MG63 (cell line): ENCODE measurements around the gene N4BP2. TPM values are rescaled to one million over a fixed set of nuclear protein-coding genes. Genes with fewer than 3 reads are reported as not detected.

Experiments used
- DNase-seq: peaks from one replicate; pipeline ENCODE4 v3.0.0-alpha.2; 2020
- H3K27me3 ChIP-seq: fragments of 250-450 bp; sonication (Bioruptor Pico); 2 replicates; pipeline ENCODE4 v1.5.1; 2020; ENCODE audit warnings: mild to moderate bottlenecking, moderate library complexity
- H3K36me3 ChIP-seq: fragments of 250-450 bp; sonication (Bioruptor Pico); 2 replicates; pipeline ENCODE4 v1.5.1; 2020; ENCODE audit warnings: mild to moderate bottlenecking, moderate library complexity
- H3K4me3 ChIP-seq: fragments of 250-450 bp; sonication (Bioruptor Pico); 2 replicates; pipeline ENCODE4 v1.5.1; 2020; ENCODE audit warnings: mild to moderate bottlenecking, moderate library complexity
- H3K9me3 ChIP-seq: fragments of 250-450 bp; sonication (Bioruptor Pico); 2 replicates; pipeline ENCODE4 v1.5.1; 2020; ENCODE audit warnings: mild to moderate bottlenecking, moderate library complexity
- total RNA-seq: library from RNA; depleted of rRNA; stranded (reverse); fragments of >200 nt; shearing (Covaris generic); gene quantifications from 2 replicates; pipeline ENCODE4 v1.2.3, GENCODE V29; 2014; ENCODE audit warnings: low replicate concordance

N4BP2 gene
- total RNA-seq, 1 experiment from 2014 or later, result 1.5 TPM

GRCh38 chr4:40194602-40195161 is 138.0 kb downstream of the N4BP2 start:
- no peaks in the 10 kb centered on the region for H3K9me3 ChIP-seq
- no peaks in the 10 kb centered on the region for H3K27me3 ChIP-seq
- no peaks in the 10 kb centered on the region for H3K36me3 ChIP-seq
- no peak overlapping the region for H3K4me3 ChIP-seq
- DNase-seq, result no peak

GRCh38 chr4:40195182-40196177 is 138.8 kb downstream of the N4BP2 start:
- no peak for DNase-seq
- Histone ChIP-seq H3K36me3 (no peaks in the 10 kb centered on the region), H3K9me3 (no peaks in the 10 kb centered on the region), H3K4me3 (no peak overlapping the region), H3K27me3 (no peaks in the 10 kb centered on the region)

- no peaks in the 10 kb centered on the region for H3K27me3 ChIP-seq
Measured at GRCh38 chr4:40196272-40196671, 139.6 kb downstream of the N4BP2 start.

GRCh38 chr4:40196724-40197281 is 140.2 kb downstream of the N4BP2 start, which contains the start of gene RHOH:
RHOH (plus strand) TSS chr4:40197031; CDS start chr4:40243387, 46,356 bp downstream.
- no peaks in the 10 kb centered on the region for H3K36me3 ChIP-seq
- no peak within 1 kb of the TSS for H3K4me3 ChIP-seq
- no peaks in the 10 kb centered on the region for H3K9me3 ChIP-seq
- DNase-seq, result no peak
- H3K27me3 ChIP-seq, result no peaks in the 10 kb centered on the region

More at GRCh38 chr4:40196272-40196671, 139.6 kb downstream of the N4BP2 start:
- H3K4me3 ChIP-seq, result no peak overlapping the region
- DNase-seq, result no peak
- H3K9me3 ChIP-seq, result no peaks in the 10 kb centered on the region
- H3K36me3 ChIP-seq, result no peaks in the 10 kb centered on the region

- H3K4me3 ChIP-seq, result no peak overlapping the region
- H3K36me3 ChIP-seq, result no peaks in the 10 kb centered on the region
- no peak for DNase-seq
- H3K27me3 ChIP-seq, result no peaks in the 10 kb centered on the region
- no peaks in the 10 kb centered on the region for H3K9me3 ChIP-seq
Measured at GRCh38 chr4:40197879-40198689, 141.4 kb downstream of the N4BP2 start.

- Histone ChIP-seq H3K27me3 (no peaks in the 10 kb centered on the region), H3K9me3 (no peaks in the 10 kb centered on the region), H3K36me3 (no peaks in the 10 kb centered on the region), H3K4me3 (no peak overlapping the region)
- no peak for DNase-seq
Measured at GRCh38 chr4:40199179-40199670, 142.6 kb downstream of the N4BP2 start.

- Histone ChIP-seq H3K36me3 (no peaks in the 10 kb centered on the region), H3K9me3 (no peaks in the 10 kb centered on the region), H3K4me3 (no peak overlapping the region), H3K27me3 (no peaks in the 10 kb centered on the region)
- no peak for DNase-seq
Measured at GRCh38 chr4:40199999-40200874, 143.6 kb downstream of the N4BP2 start.

GRCh38 chr4:40200875-40201801 is 144.5 kb downstream of the N4BP2 start:
- DNase-seq, result no peak
- H3K4me3 ChIP-seq, result no peak overlapping the region

GRCh38 chr4:40201898-40202297 is 145.2 kb downstream of the N4BP2 start:
- no peak for DNase-seq
- Histone ChIP-seq H3K36me3 (no peaks in the 10 kb centered on the region), H3K4me3 (no peak overlapping the region), H3K9me3 (no peaks in the 10 kb centered on the region), H3K27me3 (no peaks in the 10 kb centered on the region)

More at GRCh38 chr4:40200875-40201801, 144.5 kb downstream of the N4BP2 start:
- no peaks in the 10 kb centered on the region for H3K27me3 ChIP-seq
- no peaks in the 10 kb centered on the region for H3K36me3 ChIP-seq
- no peaks in the 10 kb centered on the region for H3K9me3 ChIP-seq

GRCh38 chr4:40202474-40202873 is 145.8 kb downstream of the N4BP2 start:
- H3K9me3 ChIP-seq, result no peaks in the 10 kb centered on the region
- H3K4me3 ChIP-seq, result no peak overlapping the region
- H3K27me3 ChIP-seq, result no peaks in the 10 kb centered on the region
- no peaks in the 10 kb centered on the region for H3K36me3 ChIP-seq
- no peak for DNase-seq

GRCh38 chr4:40204507-40205258 is 148.0 kb downstream of the N4BP2 start:
- no peaks in the 10 kb centered on the region for H3K9me3 ChIP-seq

GRCh38 chr4:40205259-40206198 is 148.9 kb downstream of the N4BP2 start:
- no peaks in the 10 kb centered on the region for H3K9me3 ChIP-seq
- no peak overlapping the region for H3K4me3 ChIP-seq
- no peaks in the 10 kb centered on the region for H3K27me3 ChIP-seq
- no peaks in the 10 kb centered on the region for H3K36me3 ChIP-seq
- DNase-seq, result no peak

More at GRCh38 chr4:40204507-40205258, 148.0 kb downstream of the N4BP2 start:
- DNase-seq, result no peak
- Histone ChIP-seq H3K36me3 (no peaks in the 10 kb centered on the region), H3K4me3 (no peak overlapping the region), H3K27me3 (no peaks in the 10 kb centered on the region)

- H3K4me3 ChIP-seq, result no peak overlapping the region
- no peaks in the 10 kb centered on the region for H3K27me3 ChIP-seq
- H3K36me3 ChIP-seq, result no peaks in the 10 kb centered on the region
- DNase-seq, result no peak
- no peaks in the 10 kb centered on the region for H3K9me3 ChIP-seq
Measured at GRCh38 chr4:40206426-40206825, 149.8 kb downstream of the N4BP2 start.
